ENCODE data around the gene ARL16.

Gene ARL16

DNA sequence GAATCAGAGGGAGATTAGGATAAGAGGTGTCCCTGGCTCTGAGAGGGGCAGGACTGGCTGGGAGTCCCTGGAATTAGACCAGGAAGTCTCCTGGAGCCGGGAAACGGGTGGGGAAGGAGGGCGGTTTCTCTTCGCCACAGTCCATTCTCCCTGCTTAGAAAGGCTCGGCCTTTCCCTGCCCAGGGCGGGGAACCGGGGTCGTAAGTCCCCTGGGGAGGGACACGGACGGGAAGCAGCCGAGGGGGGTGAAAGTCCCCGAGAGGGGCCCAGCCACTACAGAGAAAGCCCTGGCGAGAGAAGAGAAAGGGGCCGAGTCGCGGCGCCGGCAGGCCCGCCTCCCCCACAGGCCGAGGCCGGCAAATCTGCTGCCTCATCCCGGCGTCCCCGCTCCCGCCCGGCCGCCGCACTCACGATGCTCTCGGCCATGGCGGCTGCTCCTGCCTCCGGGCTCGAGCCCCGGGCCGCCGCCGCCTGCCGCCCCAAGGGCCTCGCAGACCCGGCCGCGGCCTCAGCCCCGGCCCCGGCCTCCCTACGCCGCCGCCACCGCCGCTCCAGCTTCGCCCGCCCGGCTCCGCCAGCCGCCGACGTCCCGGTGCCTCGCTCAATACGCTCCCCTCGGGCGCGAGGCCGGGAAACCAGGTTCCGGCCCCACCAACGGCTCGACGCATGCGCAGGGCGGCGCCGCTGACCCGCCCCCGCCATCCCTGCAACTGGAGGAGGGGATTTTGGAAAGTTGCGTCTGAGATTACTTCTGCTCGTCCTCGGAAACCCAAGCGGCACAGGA lies 46.9 kb downstream of the ARL16 start, which contains the start of the genes NPLOC4 and TSPAN10:
TSS of gene NPLOC4 (minus strand) at position 608 of the 784 bp plus-strand sequence. CDS start at position 426, 182 bp downstream.
TSS of gene TSPAN10 (plus strand) at position 692 of the 784 bp plus-strand sequence. CDS start 5,217 bp downstream, outside the sequence.
- no peak for TF ChIP-seq ZFX (IDR thresholded peaks at IDR 0.05; ENCODE audit: borderline replicate concordance)
- TF ChIP-seq, protein P1, sequence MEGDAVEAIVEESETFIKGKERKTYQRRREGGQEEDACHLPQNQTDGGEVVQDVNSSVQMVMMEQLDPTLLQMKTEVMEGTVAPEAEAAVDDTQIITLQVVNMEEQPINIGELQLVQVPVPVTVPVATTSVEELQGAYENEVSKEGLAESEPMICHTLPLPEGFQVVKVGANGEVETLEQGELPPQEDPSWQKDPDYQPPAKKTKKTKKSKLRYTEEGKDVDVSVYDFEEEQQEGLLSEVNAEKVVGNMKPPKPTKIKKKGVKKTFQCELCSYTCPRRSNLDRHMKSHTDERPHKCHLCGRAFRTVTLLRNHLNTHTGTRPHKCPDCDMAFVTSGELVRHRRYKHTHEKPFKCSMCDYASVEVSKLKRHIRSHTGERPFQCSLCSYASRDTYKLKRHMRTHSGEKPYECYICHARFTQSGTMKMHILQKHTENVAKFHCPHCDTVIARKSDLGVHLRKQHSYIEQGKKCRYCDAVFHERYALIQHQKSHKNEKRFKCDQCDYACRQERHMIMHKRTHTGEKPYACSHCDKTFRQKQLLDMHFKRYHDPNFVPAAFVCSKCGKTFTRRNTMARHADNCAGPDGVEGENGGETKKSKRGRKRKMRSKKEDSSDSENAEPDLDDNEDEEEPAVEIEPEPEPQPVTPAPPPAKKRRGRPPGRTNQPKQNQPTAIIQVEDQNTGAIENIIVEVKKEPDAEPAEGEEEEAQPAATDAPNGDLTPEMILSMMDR (IDR thresholded peaks at IDR 0.05): no peak
- H3K27ac ChIP-seq: peak within 1 kb of the TSS; percentile 84

DNA sequence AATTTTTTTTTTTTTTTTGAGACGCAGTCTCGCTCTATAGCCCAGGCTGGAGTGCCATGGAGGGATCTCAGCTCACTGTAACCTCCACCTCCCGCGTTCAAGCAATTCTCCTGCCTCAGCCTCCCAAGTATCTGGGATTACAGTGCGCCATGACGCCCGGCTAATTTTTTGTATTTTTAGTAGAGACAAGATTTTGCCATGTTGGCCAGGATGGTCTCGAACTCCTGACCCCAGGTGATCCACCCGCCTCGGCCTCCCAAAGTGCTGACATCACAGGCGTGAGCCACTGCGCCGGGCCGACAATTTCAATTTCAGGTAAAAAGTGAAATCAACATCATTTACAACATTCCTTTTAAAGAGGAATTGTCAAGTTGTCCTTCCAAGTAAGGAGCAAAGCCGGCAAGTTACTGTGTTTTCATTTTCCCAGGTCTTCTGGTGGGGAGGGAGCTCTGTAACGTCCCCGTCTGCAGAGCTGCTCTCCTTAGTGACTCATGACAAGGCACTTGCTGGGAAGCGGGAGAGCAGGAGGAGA lies 47.6 kb downstream of the ARL16 start:
- TF ChIP-seq ZFX (IDR thresholded peaks at IDR 0.05; ENCODE audit: borderline replicate concordance): no peak
- TF ChIP-seq, protein P1 (IDR thresholded peaks at IDR 0.05): no peak
- peak overlapping the region; percentile 84 for H3K27ac ChIP-seq

DNA sequence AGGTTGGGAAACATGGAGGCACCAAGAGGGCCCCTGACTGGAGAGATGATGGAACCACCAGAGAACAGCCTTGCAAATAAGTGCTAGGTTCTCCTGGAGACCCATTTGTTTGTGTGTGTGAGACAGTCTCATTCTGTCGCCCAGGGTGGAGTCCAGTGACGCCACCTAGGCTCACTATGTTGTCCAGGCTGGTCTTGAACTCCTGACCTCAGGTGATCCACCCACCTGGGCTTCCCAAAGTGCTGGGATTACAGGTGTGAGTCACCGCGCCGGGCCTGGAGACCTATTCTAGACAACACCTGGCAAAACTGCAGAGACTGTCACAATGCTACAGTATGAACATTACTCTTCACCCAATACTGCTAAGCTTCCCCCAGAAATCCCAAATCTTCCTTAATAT lies 48.2 kb downstream of the ARL16 start:
- H3K27ac ChIP-seq: peak overlapping the region; percentile 84; the same call in 1 of the 2 replicates
- TF ChIP-seq, protein P1 (IDR thresholded peaks at IDR 0.05): no peak
- TF ChIP-seq ZFX (IDR thresholded peaks at IDR 0.05; ENCODE audit: borderline replicate concordance): no peak

DNA sequence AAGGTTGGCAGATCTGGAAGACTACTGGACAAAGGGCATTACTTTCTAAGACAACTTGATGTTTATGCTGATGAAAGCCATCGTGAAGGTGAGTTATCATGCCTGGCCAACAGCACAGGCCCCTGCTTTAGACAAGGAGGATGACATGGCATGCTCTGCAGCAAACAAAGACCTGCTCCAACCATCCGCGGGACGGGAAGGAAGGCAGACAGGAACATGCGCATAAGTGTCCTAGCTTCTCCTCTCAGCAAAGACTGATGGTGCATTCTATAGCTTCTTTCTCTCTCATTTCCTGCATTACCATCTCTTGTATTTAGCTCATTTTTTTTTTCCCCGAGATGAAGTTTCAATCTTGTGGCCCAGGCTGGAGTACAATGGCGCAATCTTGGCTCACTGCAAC lies 52.1 kb downstream of the ARL16 start:
- no peak for TF ChIP-seq ZFX (IDR thresholded peaks at IDR 0.05; ENCODE audit: borderline replicate concordance)
- TF ChIP-seq, protein P1 (IDR thresholded peaks at IDR 0.05): no peak
- H3K27ac ChIP-seq: no peak overlapping the region

All from 22Rv1 (cell line).